ENCODE results near the gene ARHGEF3. TPM values are rescaled to one million over a fixed set of nuclear protein-coding genes. Genes with fewer than 3 reads are reported as not detected.

Gene ARHGEF3
- total RNA-seq, 1 experiment from 2014 or later: 4.4 TPM

GRCh38 chr3:56822501-56822900 lies 20.8 kb upstream of the ARHGEF3 start:
- H3K18ac ChIP-seq (ENCODE audit: insufficient read length, low read depth, low read length): no peak overlapping the region
- H3K23me2 ChIP-seq (ENCODE audit: insufficient read length, low read depth, low read length, poor library complexity, severe bottlenecking): no peaks in the 10 kb centered on the region
- H2BK15ac ChIP-seq (ENCODE audit: low read depth, low read length): no peak overlapping the region
- H2BK12ac ChIP-seq (ENCODE audit: insufficient read length, low read depth, low read length): no peak overlapping the region
- peaks cover 45 to 51% of the 10 kb centered on the region in 2 experiments for H3K4me1 Mint-ChIP-seq
- no peak overlapping the region for H2AK5ac ChIP-seq (ENCODE audit: insufficient read length, low read length)
- H3K27ac Mint-ChIP-seq: no peak overlapping the region
- no peak overlapping the region for H3K56ac ChIP-seq (ENCODE audit: insufficient read length, low read depth, low read length)
- H3K4me2 ChIP-seq (ENCODE audit: insufficient read depth, insufficient read length, low read length): no peak overlapping the region
- H2BK5ac ChIP-seq (ENCODE audit: insufficient read length, low read length): no peak overlapping the region
- H3K14ac ChIP-seq (ENCODE audit: insufficient read depth, low read length): no peak overlapping the region
- H3K23ac ChIP-seq (ENCODE audit: insufficient read length, low read depth, low read length): no peak overlapping the region
- peaks cover 5% of the 10 kb centered on the region for H3K4me1 ChIP-seq (ENCODE audit: insufficient read depth, low read length)
- no peak for TF ChIP-seq CTCF (conservative IDR thresholded peaks at IDR 0.05)
- H4K5ac ChIP-seq (ENCODE audit: insufficient read length, low read depth, low read length): no peak overlapping the region
- H4K8ac ChIP-seq (replicated peaks; ENCODE audit: insufficient read length, low read depth, low read length): no peak overlapping the region
- no CpG with 5 or more reads among the region's 7 CpGs for WGBS (ENCODE audit: extremely low coverage, insufficient read length, low lambda C conversion rate)
- no peaks in the 10 kb centered on the region for H3K9me3 ChIP-seq (ENCODE audit: control insufficient read depth, low read depth, low read length)
- no peak overlapping the region for H3T11ph ChIP-seq (ENCODE audit: low read length)
- no peak overlapping the region for H3K9ac ChIP-seq (ENCODE audit: extremely low read depth, insufficient read length, low read length)
- no peak overlapping the region for H2BK120ac ChIP-seq (ENCODE audit: low read depth, low read length, poor library complexity, severe bottlenecking)
- H2AFZ ChIP-seq (ENCODE audit: low read length): no peak overlapping the region
- H3K79me2 ChIP-seq (ENCODE audit: insufficient read depth, low read length): no peaks in the 10 kb centered on the region
- no peaks in the 10 kb centered on the region for H3K79me1 ChIP-seq (ENCODE audit: insufficient read depth, low read depth, low read length, poor library complexity, severe bottlenecking)
- no peak overlapping the region for H3K27ac ChIP-seq (ENCODE audit: insufficient read length, low read depth, low read length)
- no peaks in the 10 kb centered on the region for H3K36me3 Mint-ChIP-seq (ENCODE audit: insufficient read depth in 1 of 3, low read depth in 3 of 3)
- H3K4ac ChIP-seq (ENCODE audit: low read depth, low read length): no peak overlapping the region
- no peak for DNase-seq
- H2BK20ac ChIP-seq (ENCODE audit: low read depth, low read length, poor library complexity, severe bottlenecking): no peak overlapping the region
- H4K20me1 ChIP-seq (ENCODE audit: control insufficient read depth, insufficient read depth, insufficient read length): no peaks in the 10 kb centered on the region
- H3K9me3 Mint-ChIP-seq: no peaks in the 10 kb centered on the region
- no peaks in the 10 kb centered on the region for H3K27me3 ChIP-seq (ENCODE audit: insufficient read depth, low read length)
- H4K91ac ChIP-seq (ENCODE audit: insufficient read length, low read depth, low read length): no peak overlapping the region
- no peak overlapping the region for H3K4me3 Mint-ChIP-seq
- no peaks in the 10 kb centered on the region for H3K27me3 Mint-ChIP-seq (ENCODE audit: low read depth)
